ENCODE data around the gene POLRMT. TPM values are rescaled to one million over a fixed set of nuclear protein-coding genes. Genes with fewer than 3 reads are reported as not detected.

POLRMT gene
- total and polyA plus RNA-seq, 5 experiments from 2014 or later, result 33.2 to 92.3 (median 71.1) TPM

DNA sequence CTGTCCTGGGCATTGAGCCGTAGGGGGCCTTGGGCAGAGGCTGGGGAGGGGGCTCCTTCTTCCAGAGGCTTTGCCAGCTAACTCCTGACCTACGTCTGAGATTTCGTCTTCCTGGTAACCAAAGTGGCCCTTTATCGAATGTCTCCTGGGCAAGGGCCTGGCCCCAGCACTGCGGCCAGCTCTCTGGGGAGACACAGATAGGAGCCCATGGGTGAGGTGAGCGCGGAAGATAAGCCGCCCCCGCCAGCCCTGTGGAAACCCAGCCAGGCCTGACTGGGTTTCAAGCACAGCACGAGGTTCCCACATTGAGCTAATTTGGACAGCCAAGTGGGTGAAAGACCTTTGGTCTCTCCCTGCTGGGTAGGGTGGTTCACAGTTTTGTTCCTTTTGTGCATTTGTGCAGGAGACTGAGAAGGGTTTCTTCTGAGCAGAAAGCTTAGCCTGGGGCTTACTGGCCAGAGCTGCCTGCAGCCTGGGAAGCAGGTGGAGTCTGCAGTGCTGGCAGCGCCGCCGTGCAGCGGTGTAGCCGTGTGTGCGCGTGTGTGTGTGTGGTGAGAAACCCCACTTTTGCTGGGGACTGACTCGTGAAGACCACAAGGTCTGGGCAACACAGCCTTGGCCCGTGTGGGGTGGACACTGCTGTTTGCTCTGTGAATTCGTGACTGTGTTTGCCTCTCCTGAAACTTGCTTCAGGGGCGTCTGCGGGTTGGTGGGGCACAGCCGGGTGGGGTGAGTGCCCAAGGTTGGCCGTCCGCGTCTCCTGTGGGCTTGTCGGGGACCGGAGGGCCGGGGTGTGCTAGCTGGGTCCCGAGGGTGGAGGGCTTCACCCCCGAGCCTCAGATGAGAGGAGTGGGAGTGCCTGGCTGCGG is 58.4 kb downstream of the POLRMT start:
- peak overlapping the region; percentile 65 to 94 (median 82) for H3K4me3 Mint-ChIP-seq
- POLR2A ChIA-PET, result interaction anchor here (0.6 to 1.0 kb wide), 3 partner anchors 30 to 59 kb away, joined by 3 to 4 read pairs (median 3); partner anchors contain the start of gene GZMM
- H3K36me3 Mint-ChIP-seq, result peaks cover 0 to 13% (median 0%) of the 10 kb centered on the region in 3 donors
- H3K27ac Mint-ChIP-seq, result peak overlapping the region in 5 of 10 donors; percentile 24 to 62 (median 46)
- DNase-seq, result no peak
- peaks cover 0 to 4% (median 0%) of the 10 kb centered on the region in 9 donors for H3K9me3 Mint-ChIP-seq
- peaks cover 0 to 1% (median 0%) of the 10 kb centered on the region in 5 donors for H3K27me3 Mint-ChIP-seq
- ATAC-seq, result no peak
- H3K4me1 Mint-ChIP-seq, result peaks cover 14 to 51% (median 41%) of the 10 kb centered on the region in 4 donors

DNA sequence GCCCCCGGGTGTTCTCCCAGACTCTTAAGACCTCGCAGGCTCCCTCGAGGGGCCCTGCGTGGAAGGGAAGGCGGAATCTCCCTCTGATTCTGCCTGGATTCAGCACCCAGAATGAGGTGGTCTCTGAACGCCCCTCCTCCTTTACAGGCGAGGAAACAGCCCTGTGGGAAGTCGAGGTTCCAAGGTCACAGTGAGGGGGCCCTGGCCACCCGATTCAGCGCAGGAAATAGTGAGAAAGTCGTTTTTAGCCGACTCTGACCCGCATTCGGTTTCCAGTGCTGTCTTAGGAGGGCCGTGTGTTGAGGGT is 59.9 kb downstream of the POLRMT start:
- Mint-ChIP-seq H3K4me3 (peak overlapping the region; percentile 79 to 94 (median 86)), H3K27me3 (peaks cover 0 to 3% (median 0%) of the 10 kb centered on the region in 5 donors), H3K9me3 (peaks cover 0 to 4% (median 0%) of the 10 kb centered on the region in 9 donors), H3K4me1 (peaks cover 14 to 55% (median 43%) of the 10 kb centered on the region in 4 donors), H3K36me3 (peaks cover 0 to 3% (median 0%) of the 10 kb centered on the region in 3 donors), H3K27ac (peak overlapping the region in 9 of 10 donors; percentile 5 to 87 (median 62))
- DNase-seq (no peak), ATAC-seq (no peak)
- POLR2A ChIA-PET, result no interaction called here

DNA sequence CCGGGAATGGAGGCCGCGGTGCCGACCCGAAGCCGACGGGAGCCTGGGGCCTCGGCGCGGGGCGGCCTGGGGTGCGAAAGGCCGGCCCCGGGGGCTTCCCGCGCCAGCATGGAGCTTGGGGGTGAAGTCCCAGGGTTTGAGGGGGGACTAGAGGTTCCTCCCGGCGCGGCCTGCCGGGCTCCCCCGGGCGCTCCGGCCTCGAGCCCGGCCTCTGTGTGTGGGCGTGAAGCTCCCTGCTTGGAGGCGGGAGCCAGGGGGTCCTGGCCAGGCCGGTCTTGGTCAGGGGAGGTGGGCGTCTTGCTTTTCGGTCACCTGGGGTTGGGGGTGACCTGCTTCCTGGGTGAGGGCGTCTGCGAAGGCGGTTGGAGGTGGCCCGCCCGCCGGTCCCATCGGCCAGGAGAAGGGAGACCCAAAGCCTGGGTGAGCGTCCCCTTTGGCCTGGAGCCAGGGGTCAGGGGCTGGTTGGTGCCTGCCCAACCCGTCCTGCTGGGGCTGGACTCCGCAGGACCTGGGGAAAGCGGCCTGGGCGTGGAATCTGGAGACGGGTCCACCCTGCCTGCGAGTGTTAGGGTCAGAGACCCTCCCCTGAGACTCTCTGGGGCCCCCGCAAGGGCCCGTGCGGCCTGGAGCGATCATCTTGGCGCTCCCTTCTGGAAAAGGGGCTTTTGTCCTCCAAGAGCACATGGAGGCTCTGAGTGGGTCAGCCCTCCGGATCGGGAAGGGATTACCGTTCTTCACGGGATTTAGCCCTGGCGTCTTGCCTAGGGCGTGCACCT is 60.4 kb downstream of the POLRMT start:
- Mint-ChIP-seq H3K4me3 (peak overlapping the region; percentile 85 to 99 (median 91)), H3K4me1 (peaks cover 14 to 54% (median 43%) of the 10 kb centered on the region in 4 donors), H3K27me3 (peaks cover 0 to 3% (median 0%) of the 10 kb centered on the region in 5 donors), H3K27ac (peak overlapping the region in 9 of 10 donors; percentile 81 to 97 (median 92)), H3K9me3 (peaks cover 0 to 4% (median 0%) of the 10 kb centered on the region in 9 donors), H3K36me3 (no peaks in the 10 kb centered on the region)
- POLR2A ChIA-PET, result interaction anchor here (0.7 to 2.1 kb wide), 5 partner anchors 11 to 66 kb away, joined by 3 to 17 read pairs (median 5); partner anchors contain the start of gene CDC34
- ATAC-seq (no peak), DNase-seq (no peak)

DNA sequence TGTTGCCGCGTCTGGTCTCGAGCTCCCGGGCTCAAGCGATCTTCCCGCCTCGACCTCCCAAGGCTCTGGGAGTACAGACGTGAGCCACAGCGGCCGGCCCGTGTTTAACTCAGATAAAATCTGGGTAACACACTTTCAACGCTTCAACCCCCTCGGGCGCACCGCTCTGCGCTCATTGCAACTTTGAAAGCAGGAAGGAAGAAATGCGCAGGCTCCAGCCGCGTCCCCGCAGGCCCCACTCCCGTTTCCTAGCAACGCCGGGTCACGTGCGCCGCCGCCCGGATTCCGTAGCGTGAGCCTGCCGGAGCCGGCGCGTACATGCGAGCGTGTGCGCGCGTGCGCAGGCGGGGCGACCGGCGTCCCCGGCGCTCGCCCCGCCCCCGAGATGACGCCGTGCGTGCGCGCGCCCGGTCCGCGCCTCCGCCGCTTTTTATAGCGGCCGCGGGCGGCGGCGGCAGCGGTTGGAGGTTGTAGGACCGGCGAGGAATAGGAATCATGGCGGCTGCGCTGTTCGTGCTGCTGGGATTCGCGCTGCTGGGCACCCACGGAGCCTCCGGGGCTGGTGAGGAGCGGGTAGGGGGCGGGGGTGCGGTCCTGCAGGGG is 61.1 kb downstream of the POLRMT start, which contains the start of gene BSG:
Gene BSG (plus strand): TSS at position 457 of the 603 bp plus-strand sequence. CDS start 39 bp downstream, at position 496.
- DNase-seq, result peak; percentile 95 to 99 (median 98)
- no peaks in the 10 kb centered on the region for H3K36me3 Mint-ChIP-seq
- POLR2A ChIA-PET, result interaction anchor here (0.6 to 2.1 kb wide), 6 partner anchors 41 to 284 kb away, joined by 3 to 17 read pairs (median 6); partner anchors contain the start of gene CDC34
- peaks cover 0 to 4% (median 0%) of the 10 kb centered on the region in 9 donors for H3K9me3 Mint-ChIP-seq
- peaks cover 0 to 3% (median 0%) of the 10 kb centered on the region in 5 donors for H3K27me3 Mint-ChIP-seq
- H3K27ac Mint-ChIP-seq, result peak within 1 kb of the TSS; percentile 92 to 100 (median 98)
- ATAC-seq, result peak; percentile 79 to 84
- H3K4me3 Mint-ChIP-seq, result peak within 1 kb of the TSS; percentile 85 to 99 (median 97)
- peaks cover 14 to 52% (median 43%) of the 10 kb centered on the region in 4 donors for H3K4me1 Mint-ChIP-seq

DNA sequence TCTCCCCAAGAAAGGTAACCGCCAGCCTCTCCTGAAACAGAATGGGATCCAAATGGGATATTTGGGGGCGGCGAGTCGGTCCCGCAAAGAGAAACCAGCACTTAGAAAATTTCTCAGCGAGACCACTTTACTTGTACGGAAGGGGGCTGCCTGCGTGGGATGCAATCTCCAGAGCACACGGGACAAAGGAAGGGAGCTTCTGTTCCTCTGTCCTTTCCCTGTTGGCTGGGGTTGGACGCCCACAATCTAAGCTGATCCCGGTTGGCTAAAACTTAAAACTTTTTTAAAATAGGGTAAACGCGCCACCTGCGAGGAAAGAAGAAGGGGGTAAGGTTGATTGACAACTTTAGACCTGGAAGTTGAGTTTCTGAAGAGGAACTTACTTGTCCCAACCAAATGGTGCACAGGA is 61.8 kb downstream of the POLRMT start:
- Mint-ChIP-seq H3K9me3 (peaks cover 0 to 4% (median 0%) of the 10 kb centered on the region in 9 donors), H3K36me3 (no peaks in the 10 kb centered on the region)
- peak; percentile 10 to 27 for ATAC-seq

DNA sequence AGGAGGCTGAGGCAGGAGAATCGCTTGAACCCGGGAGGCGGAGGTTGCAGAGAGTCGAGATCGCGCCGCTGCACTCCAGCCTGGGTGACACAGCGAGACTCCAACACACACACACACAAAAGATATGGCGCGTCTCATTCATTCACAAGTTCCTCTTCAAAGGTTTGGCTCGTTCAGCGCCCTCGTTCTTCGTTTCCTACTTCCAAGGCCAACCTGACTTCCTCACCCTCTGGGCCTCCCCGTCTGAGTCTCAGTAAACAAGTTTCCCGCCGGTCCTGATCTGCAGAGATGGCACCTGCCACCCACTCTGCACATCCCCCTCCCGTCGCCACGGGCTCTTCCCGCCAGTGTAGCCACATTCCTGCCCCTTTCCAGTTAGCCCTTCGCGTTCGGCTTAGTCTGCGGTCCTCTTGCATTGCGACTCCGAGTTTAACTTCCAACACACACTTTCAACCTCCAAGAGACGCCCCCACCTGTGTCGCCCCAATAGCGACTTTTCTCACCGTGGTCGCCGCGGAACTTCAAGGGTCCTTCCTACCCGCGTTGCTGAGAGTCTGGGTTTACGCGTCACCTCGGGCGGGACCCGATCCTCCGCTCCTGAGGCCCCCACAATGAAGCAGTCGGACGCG is 62.3 kb downstream of the POLRMT start:
- peak overlapping the region; percentile 92 to 100 (median 98) for H3K27ac Mint-ChIP-seq
- H3K4me3 Mint-ChIP-seq, result peak overlapping the region; percentile 85 to 99 (median 97)
- ATAC-seq (peak; percentile 38 to 41), DNase-seq (peak; percentile 39 to 77 (median 66))
- no peaks in the 10 kb centered on the region for H3K36me3 Mint-ChIP-seq
- peaks cover 0 to 3% (median 0%) of the 10 kb centered on the region in 5 donors for H3K27me3 Mint-ChIP-seq
- POLR2A ChIA-PET, result interaction anchor here (0.9 to 2.1 kb wide), 3 partner anchors 40 to 65 kb away, joined by 6 to 17 read pairs (median 8); partner anchors contain the start of gene CDC34
- H3K9me3 Mint-ChIP-seq, result peaks cover 0 to 4% (median 0%) of the 10 kb centered on the region in 9 donors
- H3K4me1 Mint-ChIP-seq, result peaks cover 14 to 41% (median 36%) of the 10 kb centered on the region in 4 donors

More for the DNA sequence above, 61.8 kb downstream of the POLRMT start:
- POLR2A ChIA-PET, result interaction anchor here (0.6 to 2.1 kb wide), 5 partner anchors 40 to 285 kb away, joined by 3 to 17 read pairs (median 6); partner anchors contain the start of gene CDC34
- peaks cover 0 to 3% (median 0%) of the 10 kb centered on the region in 5 donors for H3K27me3 Mint-ChIP-seq
- peak overlapping the region; percentile 92 to 100 (median 98) for H3K27ac Mint-ChIP-seq
- peak in 2 of 10 donors; percentile 27 to 31 for DNase-seq
- peak overlapping the region; percentile 85 to 99 (median 97) for H3K4me3 Mint-ChIP-seq
- peaks cover 12 to 46% (median 39%) of the 10 kb centered on the region in 4 donors for H3K4me1 Mint-ChIP-seq

DNA sequence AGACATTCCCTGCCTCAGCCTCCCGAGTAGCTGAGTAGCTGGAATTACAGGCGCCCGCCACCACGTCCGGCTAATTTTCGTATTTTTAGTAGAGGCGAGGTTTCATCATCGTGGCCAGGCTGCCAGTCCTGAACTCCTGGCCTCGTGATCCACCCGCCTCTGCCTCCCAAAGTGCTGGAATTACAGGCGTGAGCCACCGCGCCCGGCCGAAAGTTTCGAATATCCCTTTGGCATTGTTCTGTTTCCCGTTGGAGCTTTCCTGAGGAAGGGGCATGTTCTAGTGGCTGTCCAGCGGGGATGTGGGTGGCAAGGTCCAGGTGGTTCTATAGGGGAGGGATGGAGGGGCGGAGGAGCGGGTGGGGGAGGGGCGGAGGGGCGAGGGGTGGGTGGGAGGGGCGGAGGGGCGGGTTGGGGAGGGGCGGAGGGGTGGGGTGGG is 63.1 kb downstream of the POLRMT start:
- H3K4me1 Mint-ChIP-seq, result peaks cover 14 to 38% (median 34%) of the 10 kb centered on the region in 4 donors
- H3K9me3 Mint-ChIP-seq, result peaks cover 0 to 4% (median 0%) of the 10 kb centered on the region in 9 donors
- ATAC-seq (no peak), DNase-seq (peak in 2 of 10 donors; percentile 27 to 41)
- H3K4me3 Mint-ChIP-seq, result peak overlapping the region in 9 of 10 donors; percentile 28 to 91 (median 62)
- no peaks in the 10 kb centered on the region for H3K36me3 Mint-ChIP-seq
- peak overlapping the region in 4 of 10 donors; percentile 25 to 95 (median 55) for H3K27ac Mint-ChIP-seq
- POLR2A ChIA-PET, result interaction anchor here (1.5 kb wide), 1 partner anchor 39 kb away, joined by 4 read pairs; the partner anchor contains the start of gene CDC34
- H3K27me3 Mint-ChIP-seq, result peaks cover 0 to 3% (median 0%) of the 10 kb centered on the region in 5 donors

DNA sequence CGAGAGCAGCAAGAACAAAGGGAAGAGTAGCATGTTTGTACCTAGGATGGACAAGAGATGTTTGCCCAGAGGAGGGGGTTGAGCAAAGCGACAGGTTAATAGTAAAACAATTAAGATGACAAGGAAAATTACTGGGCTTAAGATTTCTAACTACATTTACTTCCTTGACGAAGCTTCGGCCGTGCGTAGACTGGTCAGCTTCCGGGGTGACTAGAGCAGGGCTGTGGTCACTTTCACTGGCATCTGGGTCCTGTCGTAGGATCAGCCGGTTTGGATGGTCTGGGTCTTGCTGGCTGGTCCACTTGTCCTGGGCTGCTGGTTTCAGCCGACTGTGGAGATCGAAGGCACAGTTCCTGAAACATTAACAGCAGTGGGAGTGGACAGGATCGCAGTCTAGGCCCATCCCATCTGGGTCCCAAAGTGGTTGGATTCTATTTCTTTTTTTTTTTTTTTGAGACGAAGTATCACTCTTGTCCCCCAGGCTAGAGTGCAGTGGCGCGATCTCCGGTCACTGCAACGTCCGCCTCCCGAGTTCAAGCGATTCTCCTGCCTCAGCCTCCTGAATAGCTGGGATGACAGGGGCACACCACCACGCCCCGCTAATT is 65.9 kb downstream of the POLRMT start:
- peaks cover 0 to 3% (median 0%) of the 10 kb centered on the region in 5 donors for H3K27me3 Mint-ChIP-seq
- DNase-seq (no peak), ATAC-seq (no peak)
- no peaks in the 10 kb centered on the region for H3K36me3 Mint-ChIP-seq
- peaks cover 9 to 17% (median 16%) of the 10 kb centered on the region in 4 donors for H3K4me1 Mint-ChIP-seq
- H3K9me3 Mint-ChIP-seq, result peaks cover 0 to 4% (median 0%) of the 10 kb centered on the region in 9 donors
- POLR2A ChIA-PET, result interaction anchor here (0.7 to 1.4 kb wide), 5 partner anchors 9 to 472 kb away, joined by 3 read pairs; no protein-coding TSS in a partner anchor
- H3K27ac Mint-ChIP-seq, result peak overlapping the region in 1 of 10 donors; percentile 35
- no peak overlapping the region for H3K4me3 Mint-ChIP-seq
